GM12875 (cell line): ENCODE data around the gene MICAL3.

Experiments
- H3K4me3 ChIP-seq: one replicate; pipeline ENCODE4 v1.5.1; 2011; ENCODE audit warnings: low read depth, low read length, control low read depth
- TF ChIP-seq, protein P1 (sequence below): IDR thresholded peaks from 2 replicates; pipeline ENCODE4 v1.5.1; 2011; ENCODE audit warnings: low read depth, mild to moderate bottlenecking, control low read depth, inconsistent platforms, low read length, moderate library complexity, borderline replicate concordance; ENCODE audit not compliant: insufficient read depth

MICAL3 gene

DNA sequence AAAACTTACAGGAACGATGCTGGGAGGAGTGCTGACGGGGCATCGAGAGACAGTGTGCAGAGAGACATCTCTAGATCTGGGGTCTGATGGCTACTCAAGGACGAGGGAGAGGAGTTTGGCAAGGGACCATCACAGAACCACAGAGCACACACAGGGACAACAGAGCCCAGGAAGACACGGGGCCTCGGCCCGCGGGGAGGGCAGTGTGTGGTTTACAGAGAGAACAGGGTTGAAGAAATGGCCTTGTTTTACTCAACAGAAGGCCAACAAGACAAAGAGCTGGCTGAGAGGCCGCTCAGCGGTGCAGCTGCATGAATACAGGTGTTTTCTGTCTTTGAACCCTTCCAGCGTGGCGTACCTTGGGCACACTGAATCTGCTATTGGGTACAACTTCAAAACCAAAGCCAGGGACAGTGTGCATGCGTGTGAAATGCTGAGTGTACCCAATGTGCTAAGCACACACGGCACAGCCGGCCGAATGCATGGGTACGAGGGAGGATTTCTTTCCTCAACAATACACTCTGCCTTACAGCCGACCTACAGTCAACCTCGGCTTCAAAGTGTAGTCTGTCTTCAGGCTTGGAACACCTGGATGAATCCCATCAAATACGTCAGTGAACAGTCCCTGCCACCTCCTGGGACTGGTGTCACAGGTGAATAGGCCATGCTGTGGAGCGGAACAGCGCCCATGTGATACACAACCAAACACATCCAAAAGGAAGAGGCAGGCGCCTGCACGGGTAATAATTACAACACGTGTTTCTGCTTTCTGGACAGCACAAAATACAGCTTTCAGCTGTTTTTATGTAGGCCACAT is 229.4 kb downstream of the MICAL3 start:
- H3K4me3 ChIP-seq: peak overlapping the region; percentile 21
- TF ChIP-seq, protein P1, sequence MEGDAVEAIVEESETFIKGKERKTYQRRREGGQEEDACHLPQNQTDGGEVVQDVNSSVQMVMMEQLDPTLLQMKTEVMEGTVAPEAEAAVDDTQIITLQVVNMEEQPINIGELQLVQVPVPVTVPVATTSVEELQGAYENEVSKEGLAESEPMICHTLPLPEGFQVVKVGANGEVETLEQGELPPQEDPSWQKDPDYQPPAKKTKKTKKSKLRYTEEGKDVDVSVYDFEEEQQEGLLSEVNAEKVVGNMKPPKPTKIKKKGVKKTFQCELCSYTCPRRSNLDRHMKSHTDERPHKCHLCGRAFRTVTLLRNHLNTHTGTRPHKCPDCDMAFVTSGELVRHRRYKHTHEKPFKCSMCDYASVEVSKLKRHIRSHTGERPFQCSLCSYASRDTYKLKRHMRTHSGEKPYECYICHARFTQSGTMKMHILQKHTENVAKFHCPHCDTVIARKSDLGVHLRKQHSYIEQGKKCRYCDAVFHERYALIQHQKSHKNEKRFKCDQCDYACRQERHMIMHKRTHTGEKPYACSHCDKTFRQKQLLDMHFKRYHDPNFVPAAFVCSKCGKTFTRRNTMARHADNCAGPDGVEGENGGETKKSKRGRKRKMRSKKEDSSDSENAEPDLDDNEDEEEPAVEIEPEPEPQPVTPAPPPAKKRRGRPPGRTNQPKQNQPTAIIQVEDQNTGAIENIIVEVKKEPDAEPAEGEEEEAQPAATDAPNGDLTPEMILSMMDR: no peak

DNA sequence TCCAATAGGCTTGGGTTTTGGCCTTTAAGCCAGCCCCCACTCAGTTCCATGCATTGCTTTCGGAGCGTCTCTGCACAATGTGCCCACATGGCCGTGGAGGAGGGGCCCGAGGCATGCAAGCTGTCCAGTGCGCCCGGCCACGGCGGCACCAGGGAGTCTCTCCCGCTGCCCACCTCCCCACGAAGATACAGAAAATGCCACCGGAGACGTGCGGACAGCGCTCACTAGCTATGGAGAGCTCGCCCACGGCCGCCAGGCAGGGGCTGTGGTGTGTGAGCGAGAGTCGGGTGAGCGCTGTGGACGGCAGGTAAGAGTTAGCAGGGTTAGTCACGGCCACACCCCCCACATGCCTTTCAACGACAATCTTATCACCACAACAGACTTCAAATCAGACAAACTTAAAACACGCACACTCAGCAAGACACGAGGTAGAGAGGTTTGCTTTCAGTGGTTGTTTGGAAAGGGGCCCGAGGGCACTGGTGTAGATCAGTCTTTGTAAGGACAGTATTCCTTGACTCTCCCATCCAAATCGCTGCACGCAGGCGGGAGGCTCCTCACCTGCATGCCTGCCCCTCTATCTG is 231.4 kb downstream of the MICAL3 start:
- no peak overlapping the region for H3K4me3 ChIP-seq
- TF ChIP-seq, protein P1: no peak

DNA sequence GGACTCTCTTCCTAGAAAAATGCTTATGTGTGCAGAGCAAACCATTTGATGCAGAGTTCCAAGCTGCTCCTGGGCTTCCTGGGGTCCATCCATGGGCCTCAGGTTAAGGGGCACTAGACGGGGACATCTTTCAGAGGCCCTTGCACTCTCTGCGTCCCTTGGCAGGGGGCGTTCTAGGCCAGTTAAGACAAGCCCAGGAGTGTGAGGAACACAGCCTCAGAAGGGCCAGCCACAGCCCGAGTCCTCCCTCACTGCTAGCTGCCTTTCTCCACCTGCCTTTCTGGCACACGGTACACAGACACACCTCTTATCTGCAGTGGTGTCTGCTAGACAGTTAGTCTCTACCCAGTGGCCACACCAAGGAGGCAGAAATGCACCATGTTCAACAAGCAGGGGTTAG is 232.1 kb downstream of the MICAL3 start:
- H3K4me3 ChIP-seq: no peak overlapping the region
- TF ChIP-seq, protein P1: peak; percentile 54

DNA sequence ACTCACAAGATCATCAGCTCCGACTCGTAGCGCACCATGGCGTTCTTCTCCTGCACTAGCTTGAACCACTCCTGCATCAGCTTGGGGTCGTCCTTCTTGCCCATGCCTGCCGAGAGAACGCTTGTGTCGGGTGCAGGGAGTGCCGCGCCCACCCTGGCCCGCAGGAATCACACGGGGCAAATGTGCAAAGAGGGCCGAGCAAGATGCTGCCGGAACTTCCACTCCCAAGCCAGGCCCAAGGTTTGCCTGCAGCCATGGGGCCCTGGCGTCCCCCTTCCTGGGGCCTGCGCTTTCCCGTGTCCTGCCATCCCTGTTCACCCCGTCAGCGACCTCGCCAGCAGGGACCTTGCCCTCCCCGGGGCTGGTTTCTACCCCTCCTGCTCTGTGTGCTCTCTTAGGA is 233.2 kb downstream of the MICAL3 start:
- TF ChIP-seq, protein P1: no peak
- H3K4me3 ChIP-seq: no peak overlapping the region

DNA sequence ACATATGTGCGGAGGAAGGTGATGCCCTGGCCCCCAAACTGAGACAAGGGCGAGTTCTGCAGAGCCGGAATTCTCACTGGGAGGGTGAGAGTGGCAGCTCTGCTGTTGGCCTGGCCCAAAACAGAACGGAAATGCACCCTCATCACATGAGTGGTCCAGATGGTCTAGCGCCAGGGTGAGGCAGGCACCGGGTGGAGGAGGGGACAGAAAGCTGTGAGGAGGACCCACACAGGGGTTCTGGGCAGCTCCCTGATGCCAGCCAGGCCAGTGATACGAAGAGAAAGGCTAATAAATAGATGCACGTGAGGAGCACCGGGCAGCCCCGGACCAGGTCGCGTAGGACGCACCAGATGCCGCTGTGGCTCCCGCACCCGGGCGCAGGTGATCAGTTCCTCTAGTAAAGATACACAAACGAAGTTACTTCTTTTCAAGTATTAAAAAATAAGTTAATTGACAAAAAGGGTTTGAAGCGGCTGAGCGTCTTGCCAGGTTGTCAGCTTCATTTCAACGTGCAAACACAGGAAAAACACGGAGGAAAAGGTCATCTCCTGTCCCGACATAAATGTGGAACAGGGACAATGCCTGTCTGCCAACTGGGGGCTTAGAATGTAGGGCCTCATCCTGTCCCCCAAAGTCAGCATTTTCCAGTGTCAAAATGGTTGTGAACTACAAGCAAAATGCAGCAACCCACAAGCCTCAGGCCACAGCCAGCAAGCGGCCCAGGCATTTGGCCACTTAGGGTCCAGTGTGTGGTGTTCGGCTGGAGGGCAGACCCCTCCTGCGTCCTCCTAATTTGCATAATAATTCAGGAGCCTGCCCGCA is 234.8 kb downstream of the MICAL3 start:
- TF ChIP-seq, protein P1: no peak

DNA sequence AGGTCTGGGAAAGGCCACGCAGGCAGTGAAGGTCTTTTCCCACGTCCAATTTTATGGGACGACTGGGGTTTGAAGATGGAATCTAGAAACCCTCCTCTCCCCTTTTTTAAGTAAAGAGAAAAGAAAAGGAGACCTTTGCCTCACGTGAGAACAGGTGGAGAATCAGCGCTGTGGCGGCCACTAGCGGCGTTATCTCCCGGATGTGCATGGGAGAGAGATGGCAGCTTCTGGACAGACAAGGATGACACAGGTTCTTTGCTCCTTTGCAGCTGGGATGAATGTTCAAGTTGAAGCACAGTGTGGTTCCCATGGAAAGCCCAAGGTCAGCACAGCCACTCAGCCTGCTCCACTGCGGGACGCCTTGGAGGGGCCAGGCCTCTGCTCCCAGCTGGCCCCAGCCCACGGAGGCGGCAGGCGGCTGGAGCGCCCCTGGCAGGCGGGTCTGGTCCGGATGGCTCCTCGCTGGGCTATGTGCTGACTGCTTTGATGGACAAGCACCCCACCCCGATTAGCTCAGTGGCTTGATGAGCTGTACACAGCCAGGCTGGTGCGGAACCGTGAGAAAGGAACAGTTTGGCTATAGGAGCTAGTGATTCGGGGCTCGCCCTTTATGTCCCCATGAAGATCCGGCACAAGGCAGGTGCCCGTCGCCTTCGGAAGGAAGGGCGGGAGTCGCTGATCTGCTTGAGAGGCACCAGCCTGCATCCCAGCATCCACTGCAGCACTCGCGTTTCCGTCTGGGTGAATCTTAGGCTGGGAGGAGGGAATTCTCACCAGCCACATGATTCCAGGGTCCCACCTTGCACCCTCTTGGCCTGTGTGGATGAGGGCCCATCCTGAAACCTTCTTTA is 235.6 kb downstream of the MICAL3 start:
- TF ChIP-seq, protein P1: no peak
- no peak overlapping the region for H3K4me3 ChIP-seq

More for the DNA sequence above, 234.8 kb downstream of the MICAL3 start:
- H3K4me3 ChIP-seq: no peak overlapping the region
